Measurements from ENCODE around the gene MRPL19. TPM values are rescaled to one million over a fixed set of nuclear protein-coding genes. Genes with fewer than 3 reads are reported as not detected.
"Not testable (repeated sequence)": the region's sequence is repeated elsewhere in the genome, so short reads cannot be mapped to it uniquely, and the experiment has no call there.

Gene MRPL19
- polyA plus RNA-seq, 1 donor, result 72.6 TPM

DNA sequence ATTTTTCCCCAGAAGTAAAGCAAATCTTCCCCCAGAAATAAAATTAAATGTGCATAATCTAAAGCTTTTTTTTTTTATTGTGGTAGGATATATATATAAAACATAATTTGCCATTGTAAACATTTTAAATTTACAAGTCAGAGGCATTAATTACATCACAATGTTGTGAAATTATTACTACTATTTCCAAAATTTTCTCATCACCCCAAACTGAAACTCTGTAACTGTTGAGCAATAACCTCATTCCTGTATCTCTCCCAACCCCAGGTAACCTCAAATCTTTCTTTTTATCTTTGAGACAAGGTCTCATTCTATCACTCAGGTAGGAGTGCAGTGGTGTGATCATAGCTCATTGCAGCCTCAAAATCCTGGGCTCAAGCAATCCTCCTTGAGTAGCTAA, 11.2 kb downstream of the MRPL19 start:
- DNase-seq, result no peak

DNA sequence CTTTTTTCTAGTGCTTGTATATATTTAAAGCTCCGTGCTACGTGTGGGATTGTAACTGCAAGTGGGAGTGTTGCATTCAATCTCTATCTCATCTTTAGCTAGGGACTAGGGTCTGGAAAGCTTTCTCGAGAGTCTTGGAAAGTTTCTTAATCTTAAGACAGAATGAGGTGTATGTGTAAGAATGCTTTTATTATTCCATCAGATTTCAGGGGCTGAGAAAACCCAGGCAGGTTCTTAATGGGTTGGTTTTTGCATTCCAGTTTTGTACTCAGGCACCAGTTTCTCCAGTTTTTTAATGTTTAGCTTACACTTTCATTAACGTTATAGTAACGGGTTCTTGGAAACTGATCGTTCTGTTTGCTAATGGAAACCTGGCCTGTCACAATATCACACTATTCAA, 20.3 kb downstream of the MRPL19 start:
- DNase-seq, result peak; percentile 26

DNA sequence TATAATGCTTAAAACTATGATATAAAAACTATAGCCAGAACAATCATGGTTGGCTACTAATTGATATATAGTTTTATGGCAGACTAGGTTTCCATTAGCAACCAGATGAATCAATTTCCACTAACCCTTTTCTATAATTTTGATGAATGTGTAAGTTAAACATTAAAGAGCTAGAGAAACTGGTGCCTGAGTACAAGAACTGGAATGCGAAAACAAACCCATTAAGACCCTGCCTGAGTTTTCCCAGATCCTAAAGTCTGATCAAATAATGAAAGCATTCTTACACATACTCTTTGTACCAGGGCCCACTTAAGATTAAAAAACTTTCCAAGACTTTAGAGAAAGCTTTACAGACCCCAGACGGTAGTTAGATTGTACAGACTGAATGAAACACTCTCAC, 21.3 kb downstream of the MRPL19 start:
- peak; percentile 25 for DNase-seq

DNA sequence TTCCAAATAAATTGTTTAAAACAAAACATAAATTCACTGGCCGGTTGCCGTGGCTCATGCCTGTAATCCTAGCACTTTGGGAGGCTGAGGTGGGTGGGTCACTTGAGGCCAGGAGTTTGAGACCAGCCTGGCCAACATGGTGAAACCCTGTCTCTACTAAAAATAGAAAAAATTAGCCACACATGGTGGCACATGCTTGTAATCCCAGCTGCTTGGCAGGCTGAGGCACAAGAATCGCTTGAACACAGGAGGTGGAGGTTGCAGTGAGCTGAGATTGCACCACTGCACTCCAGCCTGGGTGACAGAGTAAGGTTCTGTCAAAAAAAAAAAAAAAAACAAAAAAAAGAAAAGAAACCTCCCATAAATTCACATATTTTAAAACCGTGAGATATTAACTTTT, 28.8 kb downstream of the MRPL19 start:
- not testable (repeated sequence) for DNase-seq

DNA sequence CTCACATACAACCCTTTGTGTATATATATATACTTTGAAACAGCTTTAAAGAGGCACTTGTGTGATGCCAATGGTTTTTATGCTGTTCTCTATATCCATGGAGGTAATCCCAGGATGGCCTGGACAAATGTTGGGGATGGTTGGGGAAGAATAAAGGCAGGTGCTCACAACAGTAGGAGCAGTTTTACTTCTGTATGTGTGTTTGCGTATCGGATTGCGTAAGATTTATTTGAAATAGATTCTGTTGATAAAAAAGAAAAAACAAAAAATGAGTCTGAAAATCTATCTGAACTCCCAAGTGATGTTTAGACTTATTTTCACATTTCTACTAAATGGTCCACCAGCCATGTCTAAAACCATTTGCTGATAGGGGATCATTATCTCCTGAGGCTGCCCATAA, 29.3 kb downstream of the MRPL19 start:
- no peak for DNase-seq

DNA sequence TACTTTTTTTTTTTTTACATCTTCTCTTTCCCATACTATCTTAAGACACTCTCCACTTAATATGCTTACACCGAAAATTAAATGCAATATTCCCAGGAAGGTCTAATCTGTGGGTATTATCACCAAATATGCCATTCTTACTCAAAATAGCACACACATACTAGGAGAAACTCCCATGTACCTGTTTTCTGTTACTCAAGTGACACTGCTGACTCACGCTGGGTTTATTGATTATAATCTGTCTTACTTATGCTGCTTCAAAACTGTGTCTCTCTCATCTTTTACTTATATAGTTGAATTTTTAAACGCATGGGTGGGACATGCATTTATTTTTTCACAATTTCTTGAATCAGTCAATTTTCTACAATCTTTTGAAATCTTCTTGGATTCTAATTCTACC, 29.9 kb downstream of the MRPL19 start:
- no peak for DNase-seq

DNA sequence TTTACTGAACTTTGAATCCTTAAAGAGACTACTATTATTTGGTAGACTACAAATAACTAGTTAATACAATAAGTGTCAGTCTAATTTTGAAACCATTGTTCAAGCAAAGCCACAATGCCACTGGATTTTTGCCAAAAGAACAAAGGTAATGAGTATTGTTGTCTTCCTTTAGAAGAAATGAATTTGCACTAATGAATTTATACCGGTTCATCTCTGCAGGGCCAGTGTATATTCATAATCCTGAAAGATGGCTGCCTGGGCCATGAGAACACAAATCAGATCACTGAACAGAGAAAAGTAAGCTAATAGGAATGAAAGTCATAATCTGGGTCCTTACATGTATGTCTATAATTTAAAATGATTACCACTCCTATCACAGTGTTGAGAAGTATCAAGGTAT, 33.0 kb downstream of the MRPL19 start:
- DNase-seq, result no peak

DNA sequence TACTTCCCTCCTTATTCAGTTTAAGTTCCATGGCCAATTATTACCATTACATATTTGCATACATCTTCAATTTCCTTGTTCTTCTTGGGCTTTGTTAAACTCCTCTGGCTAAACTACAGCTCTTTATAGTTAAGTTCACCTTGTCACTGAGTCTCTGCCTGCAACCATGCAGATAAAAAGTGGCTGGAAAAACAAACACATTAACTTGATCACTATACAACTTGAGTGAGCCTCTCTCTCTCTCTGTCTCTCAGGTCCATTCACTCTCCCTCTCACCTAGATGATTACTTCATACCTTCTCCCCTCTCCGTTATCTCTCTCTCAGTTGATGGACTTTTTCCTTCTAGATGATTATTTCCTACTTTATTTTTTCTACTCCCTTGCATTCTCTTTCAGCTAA, 33.8 kb downstream of the MRPL19 start:
- no peak for DNase-seq

DNA sequence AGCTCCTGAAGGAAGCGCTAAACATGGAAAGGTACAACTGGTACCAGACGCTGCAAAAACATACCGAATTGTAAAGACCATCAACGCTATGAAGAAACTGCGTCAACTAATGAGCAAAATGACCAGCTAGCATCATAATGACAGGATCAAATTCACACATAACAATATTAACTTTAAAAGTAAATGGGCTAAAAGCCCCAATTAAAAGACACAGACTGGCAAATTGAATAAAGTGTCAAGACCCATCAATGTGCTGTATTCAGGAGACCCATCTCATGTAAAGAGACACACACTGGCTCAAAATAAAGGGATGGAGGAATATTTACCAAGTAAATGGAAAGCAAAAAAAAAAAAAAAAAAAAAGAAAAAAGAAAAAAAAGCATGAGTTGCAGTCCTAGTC, 36.8 kb downstream of the MRPL19 start:
- DNase-seq, result not testable (repeated sequence)

DNA sequence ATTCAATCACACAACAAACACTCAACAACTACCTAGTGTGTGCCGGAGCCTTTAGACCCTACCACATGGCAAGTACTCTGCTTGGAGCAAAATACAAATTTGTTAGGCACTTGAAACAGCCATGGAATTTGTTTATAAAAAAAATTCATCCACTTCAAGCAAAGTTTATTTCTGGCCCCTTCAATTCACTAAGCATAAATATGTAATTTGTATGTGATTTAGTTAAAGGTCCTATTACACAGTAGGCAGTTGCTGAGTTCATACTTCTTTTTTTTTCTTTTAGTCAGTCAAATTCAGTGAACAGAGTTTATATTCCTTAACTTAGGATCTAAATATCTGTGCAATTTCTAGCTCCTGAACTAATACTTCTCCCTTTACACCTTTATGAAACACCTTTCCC, 41.6 kb downstream of the MRPL19 start:
- no peak for DNase-seq

DNA sequence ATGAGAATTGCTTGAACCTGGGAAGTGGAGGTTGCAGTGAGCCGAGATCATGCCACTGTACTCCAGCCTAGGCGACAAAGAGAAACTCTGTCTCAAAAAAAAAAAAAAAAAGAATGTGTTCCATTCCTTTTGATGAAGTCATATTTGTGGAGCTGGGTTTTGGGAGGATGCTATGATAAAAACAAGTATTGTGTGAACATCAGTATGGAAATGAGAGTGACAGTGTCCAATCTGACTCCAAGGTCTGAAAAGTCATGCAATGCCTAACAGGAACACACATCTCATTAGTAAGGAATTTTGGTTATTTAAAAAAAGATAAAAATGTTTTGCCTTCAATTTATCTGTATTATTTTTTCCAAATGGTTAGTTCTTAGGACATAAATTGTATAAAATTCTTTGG, 52.3 kb downstream of the MRPL19 start:
- no peak for DNase-seq

DNA sequence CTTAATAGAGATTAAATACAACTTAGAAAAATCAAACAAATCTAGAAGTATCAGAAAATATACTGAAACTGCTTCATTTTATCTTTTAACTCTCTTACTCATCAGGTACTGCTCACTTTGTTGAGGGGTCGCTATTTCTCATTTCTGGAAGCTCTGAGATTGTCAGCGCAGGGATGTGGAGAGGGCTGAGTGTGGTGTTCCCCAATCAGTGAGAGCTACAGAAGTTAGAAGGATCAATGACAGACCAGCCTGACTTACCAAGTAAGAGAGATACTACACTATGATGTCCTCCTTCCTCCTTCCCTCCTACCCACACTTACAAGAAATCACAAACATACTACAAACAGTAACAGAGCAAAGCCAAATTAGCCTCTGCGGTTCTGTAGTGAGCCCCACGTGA, 56.0 kb downstream of the MRPL19 start:
- no peak for DNase-seq

DNA sequence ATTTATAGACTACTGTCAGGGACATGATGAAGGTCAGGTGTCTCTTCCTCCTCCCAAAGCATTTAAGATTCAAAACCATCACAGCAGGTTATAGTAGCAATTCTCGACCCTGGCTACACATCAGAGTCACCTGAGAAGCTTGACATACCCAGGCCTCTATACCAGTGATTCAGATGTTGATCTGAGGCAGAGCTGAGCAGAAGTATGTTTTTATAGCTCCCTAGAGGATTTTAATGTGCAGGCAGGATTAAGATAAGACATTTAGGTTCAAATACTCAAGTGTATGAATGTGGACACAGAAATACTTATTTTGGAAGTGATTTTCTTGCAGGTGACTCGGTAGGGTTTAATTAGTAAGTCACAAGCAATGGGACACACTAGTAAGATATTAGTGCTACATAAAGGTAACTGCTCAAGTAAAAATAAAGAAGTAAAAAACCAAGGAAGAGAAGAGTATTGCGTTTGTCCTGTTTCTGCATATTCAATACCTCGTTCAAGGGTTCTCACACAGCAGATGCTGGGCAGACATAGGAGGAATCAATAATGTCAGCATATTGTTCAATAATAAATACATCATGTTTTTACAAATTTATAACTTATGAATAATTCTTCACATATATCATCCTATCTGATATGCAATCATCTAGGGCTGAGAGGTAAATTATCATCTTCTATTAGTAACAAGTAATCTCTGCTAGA, 57.2 kb downstream of the MRPL19 start:
- no peak for DNase-seq

DNA sequence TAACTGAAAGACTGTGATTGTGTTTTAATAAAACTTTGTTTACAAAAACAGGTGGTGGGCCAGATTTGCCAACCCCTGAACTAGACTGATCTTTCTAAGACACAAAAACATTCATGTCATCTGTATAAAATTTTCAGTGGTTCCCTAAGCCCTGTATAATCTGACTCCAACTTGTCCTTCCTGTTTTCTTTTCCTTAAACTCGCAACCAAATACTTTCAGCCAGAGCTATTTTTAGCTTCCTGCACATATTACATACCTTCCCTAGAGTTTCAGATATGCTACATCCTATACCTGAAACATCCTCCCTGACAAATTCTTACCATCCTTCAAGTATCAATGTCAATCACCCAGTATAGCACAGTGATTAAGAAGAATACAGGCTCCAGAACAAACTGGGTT, 59.3 kb downstream of the MRPL19 start:
- DNase-seq, result no peak

DNA sequence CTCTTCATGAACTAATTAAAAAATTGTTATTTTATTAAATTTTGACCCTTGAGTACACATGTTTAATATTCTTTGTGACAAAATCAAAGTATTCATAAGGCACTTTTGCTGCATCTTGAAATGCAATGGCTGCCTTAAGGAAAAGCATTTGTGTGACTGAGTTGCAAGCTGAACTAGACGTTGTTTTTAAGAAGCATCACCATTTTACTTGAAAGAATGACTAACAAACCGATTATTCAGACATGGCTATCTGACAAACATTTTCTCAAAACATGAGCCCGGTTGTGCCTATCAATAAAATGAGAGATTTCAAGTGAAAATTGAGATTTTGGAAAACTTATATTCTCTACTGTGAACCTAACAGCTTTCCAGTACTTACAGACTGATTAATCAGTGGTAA, 61.3 kb downstream of the MRPL19 start:
- DNase-seq, result no peak

DNA sequence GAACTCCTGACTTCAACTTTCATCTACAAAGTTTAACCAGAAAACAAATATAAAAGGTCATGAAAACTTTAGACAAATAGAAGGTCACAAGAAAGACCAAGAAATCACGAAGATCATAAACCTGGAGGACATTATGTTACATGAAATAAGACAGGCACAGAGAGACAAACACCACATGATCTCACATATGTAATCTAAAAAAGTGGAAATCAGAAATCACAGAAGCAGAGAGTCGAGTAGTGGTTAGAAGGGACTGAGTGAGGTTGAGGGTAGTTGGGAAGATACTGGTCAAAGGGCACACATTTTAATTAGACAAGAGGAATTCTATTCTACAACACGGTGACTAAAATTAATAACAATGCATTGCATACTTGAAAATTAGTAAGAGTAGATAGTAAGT, 62.7 kb downstream of the MRPL19 start:
- no peak for DNase-seq

DNA sequence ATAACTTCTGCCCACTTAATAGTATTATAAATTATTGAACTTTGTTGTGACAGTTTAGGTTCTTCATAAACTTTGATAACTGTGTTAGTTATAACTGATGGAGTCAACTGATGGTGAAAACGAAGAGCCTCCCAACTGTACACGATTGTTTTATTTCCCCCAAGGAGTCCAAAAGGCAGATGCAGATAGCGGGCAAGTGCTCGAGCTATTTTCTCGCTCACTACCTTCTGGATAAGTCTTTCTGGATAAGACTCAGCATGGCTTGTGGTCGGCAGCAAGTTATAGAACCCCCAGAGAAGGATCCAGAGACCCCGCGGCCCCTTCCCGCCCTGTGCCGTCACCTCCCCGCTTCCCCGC, 63.6 kb downstream of the MRPL19 start:
- DNase-seq, result no peak

DNA sequence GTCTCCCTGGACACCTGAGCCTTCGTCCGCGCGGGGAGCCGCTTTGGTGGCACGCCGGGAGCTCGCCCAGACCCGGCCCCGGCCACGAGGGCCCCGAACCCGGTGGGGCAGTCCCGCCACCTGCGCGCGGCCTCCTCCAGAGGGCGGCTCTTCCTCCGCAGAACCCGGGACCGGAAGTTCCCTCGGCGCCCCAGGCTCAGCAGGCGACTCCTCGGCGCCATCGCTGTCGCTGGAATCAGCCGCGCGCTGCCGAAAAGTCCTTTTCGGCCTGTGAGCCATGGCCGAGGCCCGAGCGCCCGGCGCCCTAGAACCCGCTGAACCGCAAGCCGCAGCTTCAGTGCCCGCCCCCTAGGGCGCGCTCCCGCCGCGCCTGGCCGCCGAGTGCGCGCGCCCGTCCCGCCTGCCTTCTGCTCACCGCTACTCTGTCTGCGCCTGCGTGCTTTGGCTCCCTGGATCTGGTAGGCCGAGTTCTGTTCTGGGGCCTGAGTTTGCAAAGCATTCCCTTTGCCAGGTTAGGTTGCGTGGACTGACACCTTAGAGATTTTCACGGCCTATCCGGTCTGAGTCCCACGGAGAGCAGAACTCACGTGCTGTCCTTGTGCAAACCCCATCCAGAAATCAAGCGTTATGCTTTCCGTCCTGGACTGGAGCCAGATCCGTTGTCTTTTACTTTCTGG, 64.1 kb downstream of the MRPL19 start, which contains the start of gene GCFC2:
TSS of gene GCFC2 (minus strand) at position 339 of the 677 bp plus-strand sequence. CDS start at position 279, 60 bp downstream.
- DNase-seq, result peak; percentile 86

DNA sequence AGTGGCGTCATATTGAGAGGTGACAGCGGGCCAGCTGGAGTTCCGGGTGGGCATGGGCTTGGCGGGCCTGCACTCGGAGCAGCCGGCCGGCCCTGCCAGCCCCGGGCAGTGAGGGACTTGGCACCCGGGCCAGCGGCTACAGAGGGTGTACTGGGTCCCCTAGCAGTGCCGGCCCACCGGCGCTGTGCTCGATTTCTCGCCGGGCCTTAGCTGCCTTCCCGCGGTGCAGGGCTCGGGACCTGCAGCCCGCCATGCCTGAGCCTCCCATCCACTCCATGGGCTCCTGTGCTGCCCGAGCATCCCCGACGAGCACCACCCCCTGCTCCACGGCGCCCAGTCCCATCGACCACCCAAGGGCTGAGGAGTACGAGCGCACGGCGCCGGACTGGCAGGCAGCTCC, 65.0 kb downstream of the MRPL19 start:
- DNase-seq, result not testable (repeated sequence)

DNA sequence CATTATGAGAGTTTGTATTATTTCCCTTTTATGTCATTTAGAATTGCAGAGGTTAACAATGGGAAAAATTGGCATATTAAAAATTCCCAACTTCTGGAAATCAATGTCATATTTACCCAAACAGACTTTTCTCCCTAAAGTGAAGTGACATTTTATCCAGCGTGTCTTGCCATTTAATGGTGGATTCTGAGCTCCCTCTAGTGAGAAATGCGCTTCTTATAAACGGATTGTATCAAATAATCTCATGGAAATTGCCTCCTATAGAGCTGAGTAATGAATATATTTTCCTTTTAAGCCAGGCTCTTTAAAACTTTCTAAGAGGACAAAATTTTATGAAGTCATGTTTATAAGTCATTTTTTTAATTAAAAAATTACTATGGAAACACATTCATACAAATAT, 69.8 kb downstream of the MRPL19 start:
- no peak for DNase-seq

DNA sequence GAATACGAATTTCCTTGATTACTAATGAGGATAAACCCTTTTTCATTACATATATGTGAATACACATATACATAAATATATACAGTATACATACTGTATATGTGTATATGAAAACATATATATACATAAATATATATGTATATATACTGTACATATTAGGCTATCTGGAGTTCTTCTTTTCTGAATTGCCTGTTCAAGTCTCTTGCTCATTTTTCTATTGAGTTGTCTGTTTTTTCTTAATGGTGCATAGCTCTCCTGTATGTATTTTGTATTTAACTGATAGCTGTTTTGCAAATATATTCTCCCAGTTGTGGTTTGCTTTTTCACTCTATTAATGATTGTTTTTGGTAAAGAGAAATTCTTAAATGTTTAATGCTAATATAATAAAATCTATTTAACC, 73.0 kb downstream of the MRPL19 start:
- no peak for DNase-seq

DNA sequence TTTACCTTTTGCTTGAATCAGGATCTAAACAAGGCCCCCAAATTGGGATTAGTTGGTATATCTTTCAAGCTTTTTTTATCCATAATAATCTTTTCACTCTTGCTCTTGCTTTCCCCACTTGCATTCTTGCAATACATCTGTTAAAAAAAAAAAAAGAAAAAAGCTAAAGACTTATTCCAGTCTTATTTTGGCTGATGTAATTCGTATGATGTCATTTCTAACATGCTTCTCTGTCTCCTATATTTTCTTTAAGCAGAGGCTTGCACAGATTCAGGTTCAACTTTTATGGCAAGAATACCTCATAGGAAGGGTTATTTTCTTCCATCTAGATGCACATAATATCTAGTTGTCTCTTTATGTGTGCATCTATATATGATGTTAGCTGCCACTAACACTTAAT, 73.9 kb downstream of the MRPL19 start:
- no peak for DNase-seq

DNA sequence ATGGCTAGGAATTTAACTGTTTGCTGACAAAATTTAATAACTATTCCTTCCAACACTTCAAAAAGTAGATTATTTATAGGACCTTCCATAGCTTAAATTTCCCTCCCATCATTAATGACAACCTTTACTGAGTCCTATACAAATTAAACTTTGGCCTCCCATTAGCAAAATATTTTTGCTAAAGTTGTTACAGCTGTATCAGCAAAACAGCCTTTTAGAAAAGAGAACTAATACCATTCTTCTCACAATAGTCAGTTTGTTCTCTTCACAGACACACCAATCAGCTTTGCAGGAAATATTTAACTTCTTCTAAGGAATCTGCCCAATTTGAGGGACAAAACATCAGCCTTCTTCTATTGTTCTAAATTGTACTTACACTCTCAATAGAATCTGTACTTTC, 76.1 kb downstream of the MRPL19 start:
- no peak for DNase-seq
